ENCODE measurements around the gene USP37. TPM values are rescaled to one million over a fixed set of nuclear protein-coding genes. Genes with fewer than 3 reads are reported as not detected.

Gene USP37
- total RNA-seq = 5.5 and 6.6 TPM in 2 replicates

GRCh38 chr2:218568190-218569037 is at the start of gene USP37, which contains the start of gene CNOT9:
Gene USP37 (minus strand): TSS chr2:218568351. CDS start chr2:218558653, 9,698 bp downstream.
Gene CNOT9 (plus strand): TSS chr2:218568839. CDS start chr2:218568955, 116 bp downstream.

GRCh38 chr2:218607436-218608115 is 39.4 kb upstream of the USP37 start, which contains the start of gene PLCD4:
Gene PLCD4 (plus strand): TSS chr2:218607899. CDS start chr2:218615740, 7,841 bp downstream.

GRCh38 chr2:218418717-218419458 is 149.3 kb downstream of the USP37 start, which contains the start of gene VIL1:
Gene VIL1 (plus strand): TSS chr2:218419123. CDS start chr2:218423779, 4,656 bp downstream.

Other genes starting within 250 kb of the USP37 start
- gene CATIP, start 211.5 kb downstream of the USP37 start, total RNA-seq = not detected in 2 replicates
- gene SLC11A1, start 186.1 kb downstream of the USP37 start, total RNA-seq = 0.13 TPM in 1 of 2 replicates, not detected in the other
- gene CTDSP1, start 168.5 kb downstream of the USP37 start, total RNA-seq = 56.8 and 77.9 TPM in 2 replicates
- gene VIL1, start 149.2 kb downstream of the USP37 start, total RNA-seq = not detected in 2 replicates
- 39.6 and 68.0 TPM in 2 replicates for gene CNOT9, start 488 bp upstream of the USP37 start, total RNA-seq
- gene PLCD4, start 39.5 kb upstream of the USP37 start, total RNA-seq = 0.13 and 9.3 TPM in 2 replicates
- 11.2 and 16.9 TPM in 2 replicates for gene ZNF142, start 91.3 kb upstream of the USP37 start, total RNA-seq
- 30.1 and 45.3 TPM in 2 replicates for gene BCS1L, start 91.3 kb upstream of the USP37 start, total RNA-seq
- gene RNF25, start 103.7 kb upstream of the USP37 start, total RNA-seq = 24.0 and 24.7 TPM in 2 replicates
- 7.6 and 25.6 TPM in 2 replicates for gene STK36, start 103.7 kb upstream of the USP37 start, total RNA-seq
- gene TTLL4, start 142.5 kb upstream of the USP37 start, total RNA-seq = 6.3 and 7.9 TPM in 2 replicates
- 13.3 and 30.4 TPM in 2 replicates for gene CYP27A1, start 213.8 kb upstream of the USP37 start, total RNA-seq